Measurements from ENCODE around the gene CHCHD4.

GRCh38 chr3:14096742-14097141 lies 27.9 kb downstream of the CHCHD4 start:
- TF ChIP-seq CTCF (IDR thresholded peaks at IDR 0.05; ENCODE audit: insufficient read depth, low read length, poor library complexity, severe bottlenecking) (no peak), EZH2phosphoT487 (conservative IDR thresholded peaks at IDR 0.05; ENCODE audit: low read length) (no peak)
